Measurements from ENCODE around the gene REV1.

GRCh38 chr2:99514357-99514756, 24.5 kb upstream of the REV1 start:
- TF ChIP-seq KAT7 (CRISPR knock-in tag; IDR thresholded peaks at IDR 0.05; ENCODE audit: borderline replicate concordance) (no peak), TCF7 (CRISPR knock-in tag; IDR thresholded peaks at IDR 0.05; ENCODE audit: low read depth) (no peak)

All from WTC11 (cell line).